ENCODE data around the gene AGO1.

GRCh38 chr1:35899941-35900340 lies 16.9 kb downstream of the AGO1 start:
- TF ChIP-seq POLR2AphosphoS5 (IDR thresholded peaks at IDR 0.05) (no peak), EP300 (IDR thresholded peaks at IDR 0.05) (no peak), POLR2A (IDR thresholded peaks at IDR 0.05) (no peak), CTCF (IDR thresholded peaks at IDR 0.05) (no peak)
